HG03280 (cell line): ENCODE measurements around the gene SPAG16.
"Not testable (repeated sequence)": the region's sequence is repeated elsewhere in the genome, so short reads cannot be mapped to it uniquely, and the experiment has no call there.

Experiments
- ATAC-seq: cut with Tn5 transposase; IDR thresholded peaks from one replicate; pipeline ENCODE4 v1.9.1; 2021; ENCODE audit warnings: mild to moderate bottlenecking, moderate library complexity; ENCODE audit not compliant: unreplicated experiment

Gene SPAG16

DNA sequence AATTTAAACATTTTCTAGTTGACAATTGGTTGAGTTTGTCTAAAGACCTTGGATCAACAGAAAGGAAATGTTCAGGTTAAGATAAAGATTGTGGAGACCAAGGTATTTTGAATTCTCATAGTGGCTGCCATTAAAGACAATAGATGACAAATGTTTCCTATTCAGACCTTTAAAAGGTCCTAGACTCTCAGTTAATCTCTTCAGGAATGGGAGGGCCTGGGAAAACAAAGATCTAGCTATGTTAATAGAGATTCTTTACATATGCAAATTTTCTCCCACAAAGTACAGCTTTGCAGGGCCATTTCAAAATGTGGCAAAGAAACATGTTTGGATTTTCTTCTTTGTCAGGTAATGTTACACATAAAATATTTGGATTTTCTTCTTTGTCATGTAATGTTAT lies 403.9 kb downstream of the SPAG16 start:
- ATAC-seq, result no peak

DNA sequence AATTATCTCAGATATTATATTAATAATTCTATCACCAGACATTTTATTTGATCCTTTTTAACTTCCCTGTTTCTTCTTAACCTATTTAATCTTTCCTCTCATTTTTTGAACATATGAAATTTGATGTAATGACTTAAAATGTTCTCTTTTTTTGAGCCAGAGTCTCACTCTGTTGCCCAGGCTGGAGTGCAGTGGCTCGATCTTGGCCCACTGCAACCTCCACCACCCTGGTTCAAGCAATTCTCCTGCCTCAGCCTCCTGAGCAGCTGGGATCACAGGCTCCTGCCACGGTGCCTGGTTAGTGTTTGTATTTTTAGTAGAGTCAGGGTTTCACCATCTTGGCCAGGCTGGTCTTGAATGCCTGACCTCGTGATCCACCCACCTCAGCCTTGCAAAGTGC lies 404.6 kb downstream of the SPAG16 start:
- ATAC-seq, result not testable (repeated sequence)

DNA sequence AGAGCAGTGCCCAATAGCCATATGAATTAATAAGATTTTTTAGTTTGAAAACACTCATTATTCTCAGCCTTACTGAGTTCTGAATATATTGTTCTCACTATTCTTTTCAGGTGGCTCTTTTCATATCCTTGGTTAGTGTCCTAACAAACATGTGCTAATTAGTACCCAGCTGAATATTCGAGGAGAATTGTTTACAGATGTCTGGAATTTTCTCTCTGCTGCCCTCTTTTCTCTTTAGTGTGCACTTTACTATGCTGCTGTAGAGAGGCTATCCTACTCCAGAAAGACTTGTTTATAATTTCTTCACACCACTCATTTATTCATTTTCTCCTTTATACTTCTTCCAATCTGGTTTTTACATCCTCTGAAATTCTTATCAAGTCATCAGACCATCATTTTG lies 405.3 kb downstream of the SPAG16 start:
- ATAC-seq, result no peak

DNA sequence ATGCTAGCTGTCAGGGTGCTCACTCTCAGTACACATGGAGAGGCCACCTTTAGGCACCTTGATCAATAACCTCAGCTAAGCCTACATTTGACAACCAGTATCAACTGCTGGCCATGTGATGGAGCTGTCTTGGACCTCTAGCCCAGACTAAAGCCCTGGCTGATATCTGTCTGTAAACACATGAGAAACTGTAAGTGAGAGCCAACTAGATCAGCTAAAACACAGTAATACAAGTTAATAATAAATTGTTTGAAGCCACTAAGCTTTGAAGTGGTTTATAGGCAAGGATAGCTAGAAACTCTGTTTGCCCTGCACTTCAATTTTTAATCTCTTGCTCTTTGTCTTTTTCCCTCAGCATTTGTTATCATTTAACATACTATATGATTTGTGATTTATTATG lies 407.1 kb downstream of the SPAG16 start:
- ATAC-seq, result no peak

DNA sequence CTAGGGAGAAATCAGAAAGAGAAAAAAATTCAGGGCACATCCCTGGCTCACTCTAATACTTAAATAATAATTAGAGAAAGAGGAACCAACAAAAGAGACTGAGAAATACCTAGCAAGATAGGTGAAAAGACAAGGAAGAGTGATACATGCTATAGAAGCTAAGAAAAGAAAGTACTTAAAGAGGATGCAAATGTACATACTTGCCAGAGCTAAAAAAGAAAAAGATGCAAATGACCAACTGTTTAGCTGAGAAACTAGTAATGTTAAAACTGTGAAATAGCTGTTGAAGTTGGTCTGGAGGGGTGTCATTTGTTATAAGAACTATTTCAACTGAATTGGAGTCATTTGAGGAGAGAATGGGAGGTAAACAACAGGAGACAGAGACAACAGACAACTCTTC lies 412.2 kb downstream of the SPAG16 start:
- no peak for ATAC-seq

DNA sequence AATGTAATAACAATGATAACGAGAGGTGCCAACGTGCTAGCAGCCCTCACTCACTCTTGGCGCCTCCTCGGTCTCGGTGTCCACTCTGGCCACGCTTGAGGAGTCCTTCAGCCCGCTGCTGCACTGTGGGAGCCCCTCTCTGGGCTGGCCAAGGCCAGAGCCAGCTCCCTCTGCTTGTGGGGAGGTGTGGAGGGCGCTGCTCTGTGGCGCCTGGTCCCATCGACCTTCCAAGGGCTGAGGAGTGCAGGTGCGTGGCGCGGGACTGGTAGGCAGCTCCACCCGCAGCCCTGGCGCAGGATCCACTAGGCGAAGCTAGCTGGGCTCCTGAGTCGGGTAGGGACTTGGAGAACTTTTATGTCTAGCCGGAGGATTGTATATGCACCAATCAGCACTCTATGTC lies 417.1 kb downstream of the SPAG16 start:
- not testable (repeated sequence) for ATAC-seq

DNA sequence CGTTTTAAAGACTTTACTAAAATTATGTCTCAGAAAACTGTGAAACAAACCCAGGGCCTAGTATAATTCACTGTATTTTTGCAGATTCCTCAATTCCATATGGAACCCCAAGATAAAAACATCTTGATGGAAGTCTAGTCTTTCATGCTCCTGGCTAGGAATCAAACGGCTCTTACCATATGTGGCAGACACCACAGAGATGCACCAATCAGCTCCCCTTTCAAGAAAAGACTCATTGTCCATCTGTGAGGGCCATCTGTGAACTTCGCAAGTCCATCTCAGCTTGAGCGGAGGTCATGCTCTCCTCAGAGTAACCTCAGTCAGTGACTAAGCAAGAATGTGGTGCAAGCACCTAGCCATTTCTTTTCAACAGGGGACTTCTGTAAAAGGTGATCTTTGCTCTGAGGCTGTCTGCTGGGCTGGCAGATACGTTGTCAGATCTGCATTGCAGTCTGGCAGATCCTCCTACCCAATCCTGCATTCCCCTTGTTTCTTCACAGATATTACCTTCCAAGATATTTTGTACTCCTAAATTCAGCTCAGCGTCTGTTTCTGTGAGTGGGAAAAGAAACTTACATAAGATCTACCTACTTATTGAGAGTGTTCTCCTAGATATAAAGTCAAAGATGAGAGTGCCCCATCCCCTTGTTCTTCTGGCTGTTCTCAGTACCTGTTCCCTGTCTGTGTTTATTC lies 419.3 kb downstream of the SPAG16 start:
- no peak for ATAC-seq

DNA sequence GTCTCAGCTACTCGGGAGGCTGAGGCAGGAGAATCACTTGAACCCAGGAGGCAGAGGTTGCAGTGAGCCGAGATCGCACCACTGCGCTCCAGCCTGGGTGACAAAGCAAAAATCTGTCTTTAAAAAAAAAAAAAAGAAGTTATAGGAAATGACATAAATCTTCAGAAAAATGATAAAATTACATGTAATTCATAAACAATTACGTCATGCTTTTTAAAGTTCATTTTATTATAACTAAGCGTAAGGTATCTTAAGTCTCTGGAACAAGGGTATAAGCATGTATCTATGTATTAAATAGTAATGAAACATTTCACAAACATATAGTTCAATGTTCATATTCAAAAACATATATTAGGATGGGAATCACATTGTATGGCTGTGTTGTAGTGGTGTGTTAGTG lies 425.9 kb downstream of the SPAG16 start:
- ATAC-seq, result no peak

DNA sequence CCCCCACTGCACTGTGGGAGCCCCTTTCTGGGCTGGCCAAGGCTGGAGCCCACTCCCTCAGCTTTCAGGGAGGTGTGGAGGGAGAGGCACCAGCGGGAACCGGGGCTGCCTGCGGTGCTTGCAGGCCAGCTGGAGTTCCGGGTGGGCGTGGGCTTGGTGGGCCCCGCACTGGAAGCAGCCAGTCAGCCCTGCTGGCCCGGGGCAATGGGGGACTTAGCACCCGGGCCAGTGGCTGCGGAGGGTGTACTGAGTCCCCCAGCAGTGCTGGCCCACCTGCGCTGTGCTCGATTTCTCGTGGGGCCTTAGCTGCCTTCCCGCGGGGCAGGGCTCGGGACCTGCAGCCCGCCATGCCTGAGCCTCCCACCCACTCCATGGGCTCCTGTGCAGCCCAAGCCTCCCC lies 434.1 kb downstream of the SPAG16 start:
- ATAC-seq, result not testable (repeated sequence)

DNA sequence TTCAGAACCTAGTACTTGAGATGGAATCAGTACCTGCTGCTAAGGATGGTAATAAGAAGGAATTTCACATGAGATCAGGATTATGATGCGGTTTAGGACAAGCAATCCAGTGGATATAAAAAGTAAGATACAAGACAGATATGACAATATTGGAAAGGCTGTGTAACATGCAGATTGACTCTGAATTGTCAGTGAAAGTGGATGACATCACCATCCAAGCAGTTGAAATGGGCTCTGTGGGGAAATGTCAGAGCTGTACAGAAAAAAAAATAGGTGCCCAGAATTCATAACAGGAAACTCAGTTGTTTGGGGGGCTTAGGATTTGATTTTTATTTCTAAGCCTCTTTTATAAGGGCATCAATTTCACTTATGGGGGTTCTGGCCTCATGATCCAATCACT lies 438.3 kb downstream of the SPAG16 start:
- no peak for ATAC-seq

DNA sequence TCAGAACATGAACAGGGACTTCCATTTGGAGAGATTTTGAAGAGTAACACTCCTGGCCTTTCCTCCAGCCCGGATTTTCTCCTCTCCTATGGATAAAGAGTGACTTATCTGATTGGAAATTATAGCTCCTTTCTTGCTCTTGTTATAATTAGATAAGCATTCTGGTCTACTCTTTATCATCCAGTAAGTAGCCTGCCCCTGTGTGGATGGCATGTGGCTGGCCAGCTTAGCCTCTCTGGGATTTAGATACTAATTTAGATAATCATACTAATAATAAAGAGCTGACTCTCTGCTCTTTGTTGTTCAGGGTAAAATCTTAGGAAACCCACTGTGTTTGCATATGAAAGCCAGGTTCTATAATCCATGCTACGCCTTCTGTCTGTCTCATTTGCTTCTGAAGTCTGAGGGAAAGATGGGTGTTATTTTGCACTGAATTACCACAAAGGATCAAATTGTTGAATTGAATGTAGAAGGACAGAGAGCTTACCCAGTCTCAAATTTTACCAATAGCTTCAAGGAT lies 438.8 kb downstream of the SPAG16 start:
- no peak for ATAC-seq

DNA sequence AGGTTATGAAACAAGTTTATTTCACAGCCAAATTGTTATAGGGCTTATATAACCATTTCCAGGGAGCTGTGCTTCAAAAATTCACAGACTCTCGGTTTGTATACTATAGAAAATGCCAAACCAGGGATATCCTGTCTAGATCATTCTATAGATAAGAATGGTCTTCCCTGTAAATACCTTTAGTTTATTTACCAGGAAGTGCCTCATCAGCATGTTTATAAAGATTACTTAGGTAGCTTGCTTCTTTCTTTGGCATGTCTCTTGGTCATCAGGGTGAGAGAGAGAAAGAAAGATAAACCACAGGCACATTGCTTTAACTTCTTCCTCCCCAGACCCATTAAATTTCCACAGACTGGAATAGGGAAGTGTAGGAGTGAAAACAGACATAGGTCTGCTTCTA lies 439.4 kb downstream of the SPAG16 start:
- ATAC-seq, result no peak

DNA sequence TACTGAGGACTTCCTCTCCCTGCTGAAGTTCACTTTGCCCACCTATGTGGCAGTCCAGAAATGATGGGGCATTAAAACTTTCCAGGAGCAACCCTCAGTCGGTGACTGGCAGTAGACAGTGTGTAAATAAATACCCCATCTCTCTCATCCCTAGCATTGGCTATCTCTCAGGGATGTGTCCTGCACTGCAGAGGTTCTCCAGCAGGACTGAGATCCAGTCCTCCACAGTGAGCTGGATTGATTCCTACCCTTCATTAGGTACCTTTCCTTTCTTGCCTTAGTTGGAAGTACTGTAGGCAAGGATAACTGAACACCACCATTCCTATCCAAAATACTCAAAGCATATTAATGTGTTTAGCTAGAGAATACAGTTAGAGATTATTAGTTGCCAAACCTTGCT lies 441.8 kb downstream of the SPAG16 start:
- ATAC-seq, result no peak

DNA sequence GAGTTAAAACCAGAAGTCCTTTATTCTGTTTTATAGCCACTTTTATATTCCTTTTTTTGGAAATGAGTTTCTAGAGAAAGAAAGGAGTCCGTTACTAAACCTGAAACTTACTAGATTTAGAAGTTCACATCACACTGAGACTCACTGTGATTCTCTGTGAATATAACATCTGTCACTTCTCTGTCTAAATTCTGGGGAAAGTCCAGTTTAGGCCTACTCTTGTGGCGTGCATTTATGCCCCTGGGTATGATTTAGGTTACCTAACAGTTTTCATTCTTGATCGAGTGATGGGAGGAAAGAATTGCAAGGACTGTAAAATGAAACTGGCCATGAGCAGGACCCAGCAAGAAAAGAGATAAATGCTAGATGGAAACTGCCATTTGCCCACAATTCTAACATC lies 449.6 kb downstream of the SPAG16 start:
- ATAC-seq, result peak; percentile 83

DNA sequence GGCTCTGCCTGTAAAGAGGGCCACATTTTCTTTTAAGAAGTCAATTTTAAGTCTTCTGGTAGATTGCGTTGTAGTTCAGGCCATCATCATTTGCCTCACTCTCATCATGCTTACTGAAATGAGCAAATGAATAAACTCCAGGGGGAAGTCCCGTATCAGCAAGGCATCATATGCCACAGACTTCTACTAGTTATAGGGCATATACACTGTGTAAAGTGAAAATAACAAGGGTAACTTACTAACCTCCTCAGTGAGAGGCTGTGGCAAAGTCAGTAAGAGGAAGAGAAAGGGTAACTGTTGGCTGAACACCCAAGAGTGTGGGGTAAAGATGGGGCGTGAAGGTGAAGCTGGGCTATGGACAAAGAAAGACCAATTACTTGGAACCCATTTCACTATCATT lies 456.2 kb downstream of the SPAG16 start:
- ATAC-seq, result peak; percentile 71

DNA sequence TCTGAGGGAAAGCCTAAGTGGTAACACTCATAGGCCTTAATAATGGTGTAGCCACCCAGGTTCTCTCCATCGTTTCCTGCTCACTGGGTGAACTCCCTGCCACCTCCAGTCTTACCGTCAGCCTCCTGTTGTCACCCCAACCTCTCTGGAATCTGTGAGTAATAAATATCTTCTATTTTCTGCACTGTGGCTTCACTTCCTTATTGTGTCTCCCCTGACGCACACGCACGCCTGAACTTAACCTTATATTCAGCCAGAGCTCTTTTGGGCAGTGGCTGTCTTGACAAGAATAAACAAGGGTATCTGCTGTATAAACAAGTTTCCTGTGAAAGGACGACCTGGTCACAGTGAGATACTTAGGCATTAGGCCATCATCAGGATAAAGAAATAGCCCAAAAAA lies 467.2 kb downstream of the SPAG16 start:
- peak; percentile 86 for ATAC-seq

DNA sequence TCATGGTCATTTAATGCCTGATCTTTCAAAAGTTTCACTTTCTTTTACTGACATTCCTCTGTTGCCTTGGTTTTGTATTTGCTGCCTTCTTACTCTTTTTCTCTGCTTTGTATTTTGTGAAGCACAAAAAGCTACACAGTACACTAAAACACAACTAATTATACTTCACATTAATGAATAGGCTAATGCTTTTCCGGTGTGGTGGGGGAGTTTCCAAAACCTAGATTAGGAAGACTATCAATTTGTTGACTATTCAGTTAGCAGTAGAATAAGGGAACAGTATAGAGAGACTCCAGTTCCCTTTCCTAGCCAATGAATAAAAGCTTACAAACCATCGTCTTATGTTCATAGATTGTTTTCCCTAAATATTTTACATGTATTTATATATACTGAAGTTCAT lies 468.3 kb downstream of the SPAG16 start:
- peak; percentile 29 for ATAC-seq

DNA sequence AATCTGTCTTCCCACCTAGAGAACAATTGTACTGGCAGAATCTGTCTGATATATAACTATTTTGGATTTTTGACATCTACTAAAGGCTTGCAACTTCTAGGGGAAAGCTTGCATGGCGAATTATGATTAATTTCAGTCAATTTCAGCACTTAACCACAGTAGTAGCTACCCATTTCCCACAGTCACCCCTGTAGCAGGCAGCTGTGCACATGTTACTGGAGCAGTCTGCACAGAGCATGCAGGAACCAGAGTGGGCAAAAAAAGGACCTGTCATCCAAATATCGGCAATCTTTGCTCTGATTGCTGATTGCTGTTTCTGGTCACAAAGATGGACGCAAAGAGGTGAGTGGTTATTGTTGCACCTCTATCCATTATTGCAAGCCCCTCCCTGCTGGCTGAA lies 473.3 kb downstream of the SPAG16 start:
- no peak for ATAC-seq

DNA sequence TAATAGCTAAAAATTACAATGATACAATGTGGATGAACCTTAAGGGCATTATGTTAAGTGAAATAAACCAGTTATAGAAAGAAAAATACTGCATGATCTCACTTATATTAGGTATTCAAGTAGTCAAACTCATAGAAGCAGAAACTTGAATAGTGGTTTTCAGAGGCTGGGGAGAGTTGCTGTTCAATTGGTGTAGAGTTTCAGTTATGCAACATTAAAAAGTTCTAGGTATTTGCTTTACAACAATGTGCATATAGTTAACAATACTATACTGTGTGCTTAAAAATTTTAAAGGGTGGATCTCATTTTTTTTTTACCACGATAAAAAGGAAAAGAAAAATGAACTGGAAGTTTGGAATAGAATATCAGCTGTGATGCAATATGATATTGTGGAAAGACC lies 479.1 kb downstream of the SPAG16 start:
- no peak for ATAC-seq

DNA sequence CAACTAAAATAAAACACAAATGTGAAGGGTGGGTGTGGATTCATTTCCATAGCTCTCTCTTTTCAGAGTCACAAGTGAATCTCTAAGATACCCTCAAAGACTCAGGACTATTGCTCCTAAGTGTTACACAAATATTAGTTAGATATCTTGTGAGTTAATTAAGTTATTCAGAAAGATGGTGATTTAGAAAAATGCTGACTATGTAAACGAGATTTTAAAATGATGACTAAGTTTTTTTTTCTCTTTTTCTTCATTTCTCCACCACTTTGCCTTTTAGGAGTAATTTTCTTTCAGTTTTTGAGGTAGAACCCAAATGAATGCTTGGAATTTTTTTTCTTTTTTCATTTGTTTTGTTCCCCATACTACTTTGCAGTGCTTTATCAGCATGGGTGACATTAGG lies 479.7 kb downstream of the SPAG16 start:
- no peak for ATAC-seq

DNA sequence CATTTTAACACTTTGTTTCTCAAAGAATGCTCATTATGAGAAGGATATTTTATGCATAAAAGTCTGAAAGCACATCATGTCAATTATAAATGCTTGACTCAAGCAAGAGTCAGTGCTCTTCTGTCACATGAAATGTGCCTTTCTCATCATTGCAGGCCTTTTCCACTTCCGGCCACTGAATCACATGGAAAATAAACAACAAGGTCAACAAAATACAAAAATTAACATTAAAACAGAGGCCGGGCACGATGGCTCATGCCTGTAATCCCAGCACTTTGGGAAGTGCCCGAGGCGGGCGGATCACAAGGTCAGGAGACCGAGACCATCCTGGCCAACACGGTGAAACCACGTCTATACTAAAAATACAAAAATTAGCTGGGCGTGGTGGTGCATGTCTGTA lies 480.6 kb downstream of the SPAG16 start:
- no peak for ATAC-seq

DNA sequence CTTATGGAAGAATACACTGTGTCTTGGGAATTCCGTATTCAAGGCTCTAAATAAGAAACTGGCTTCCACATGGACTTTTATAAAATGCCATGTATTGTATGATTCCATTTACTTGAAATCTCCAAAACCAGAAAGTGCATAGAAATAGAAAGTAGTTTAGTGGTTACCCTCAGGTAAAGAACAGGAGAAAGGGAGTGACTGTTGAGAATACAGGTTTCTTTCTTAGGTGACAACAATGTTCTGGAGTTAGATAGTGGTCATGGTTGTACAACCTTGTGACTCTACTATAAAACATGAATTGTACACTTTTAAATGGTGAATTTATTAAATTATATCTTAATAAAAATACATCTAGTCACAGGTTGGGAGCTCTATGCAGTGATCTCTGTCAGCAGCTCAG lies 481.8 kb downstream of the SPAG16 start:
- ATAC-seq, result peak; percentile 51

DNA sequence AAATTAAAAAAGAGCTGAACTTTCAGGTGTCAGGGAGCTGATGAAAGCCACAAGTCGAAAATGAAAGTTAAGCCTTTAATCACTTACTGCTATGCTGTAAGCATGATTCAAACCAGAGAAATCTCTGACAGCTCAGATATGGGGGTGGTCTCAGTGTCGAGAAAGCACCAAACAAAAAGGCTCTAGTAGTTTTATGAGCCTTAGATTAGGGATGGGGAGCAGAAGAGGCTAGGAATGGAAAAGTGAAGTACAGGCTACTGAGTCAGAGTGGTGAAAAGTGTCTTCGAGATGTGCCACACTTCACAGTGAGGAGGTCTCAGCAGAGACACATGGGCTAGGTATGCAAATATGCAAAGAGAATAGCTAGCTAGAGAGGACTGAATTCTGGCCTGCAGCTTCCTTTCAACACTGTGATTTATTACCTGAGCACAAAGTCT lies 482.2 kb downstream of the SPAG16 start:
- ATAC-seq, result peak; percentile 96
